MCF 10A (cell line): ENCODE data around the gene EAPP. TPM values are rescaled to one million over a fixed set of nuclear protein-coding genes. Genes with fewer than 3 reads are reported as not detected.
"Not testable (repeated sequence)": the region's sequence is repeated elsewhere in the genome, so short reads cannot be mapped to it uniquely, and the experiment has no call there.

ENCODE experiments used
- BruUV-seq: library from RNA; stranded (reverse); fragments of 400-500 nt; replicated peaks from 2 replicates; lab custom pipeline; 2021; lab: Mats Ljungman, UMichigan
- CTCF ChIA-PET: fragments of 300-600 bp; sonication (Branson Sonifier 250); formaldehyde crosslinking; extraction: SDS; loops from one replicate; lab custom pipeline; 2021; ENCODE audit warnings: antibody characterized with exemption, inconsistent platforms; lab: Yijun Ruan, JAX
- POLR2A ChIA-PET: fragments of 300-600, 350-650 bp; sonication (Branson Sonifier 250); formaldehyde crosslinking; extraction: SDS; loops from one replicate; lab custom pipeline; 2020; ENCODE audit warnings: antibody characterized with exemption, inconsistent platforms; lab: Yijun Ruan, JAX
- DNase-seq: peaks from one replicate; pipeline ENCODE4 v3.0.0-alpha.2; 2018; ENCODE audit not compliant: unreplicated experiment
- H3K27ac Mint-ChIP-seq: one replicate; pipeline ENCODE4 v1.8.0; 2022; ENCODE audit warnings: mild to moderate bottlenecking, low read depth, mixed read lengths; ENCODE audit not compliant: unreplicated experiment
- H3K27me3 Mint-ChIP-seq: one replicate; pipeline ENCODE4 v1.8.0; 2022; ENCODE audit warnings: mixed read lengths; ENCODE audit not compliant: insufficient read depth, unreplicated experiment
- H3K36me3 Mint-ChIP-seq: one replicate; pipeline ENCODE4 v1.8.0; 2022; ENCODE audit warnings: mild to moderate bottlenecking, moderate library complexity, mixed read lengths; ENCODE audit not compliant: insufficient read depth, unreplicated experiment
- H3K4me1 Mint-ChIP-seq: one replicate; pipeline ENCODE4 v1.8.0; 2022; ENCODE audit warnings: mixed read lengths; ENCODE audit not compliant: insufficient read depth, unreplicated experiment
- H3K4me3 Mint-ChIP-seq: one replicate; pipeline ENCODE4 v1.8.0; 2022; ENCODE audit warnings: mild to moderate bottlenecking, moderate library complexity, mixed read lengths; ENCODE audit not compliant: unreplicated experiment
- H3K9me3 Mint-ChIP-seq: one replicate; pipeline ENCODE4 v1.8.0; 2022; ENCODE audit warnings: mixed read lengths; ENCODE audit not compliant: unreplicated experiment
- CTCF ChIP-seq: fragments of 200-600 bp; IDR thresholded peaks from one replicate; pipeline ENCODE4 v1.8.0; 2022; ENCODE audit warnings: antibody characterized with exemption, mild to moderate bottlenecking; ENCODE audit not compliant: unreplicated experiment
- intact Hi-C: fragments of 100-400 bp; cut with micrococcal nuclease; formaldehyde crosslinking; loops from 2 replicates; pipeline ENCODE4 v1.14.1; 2022
- total RNA-seq: library from RNA; stranded (reverse); gene quantifications from 2 replicates; pipeline ENCODE4 v1.2.3, GENCODE V29; 2022

Gene EAPP
- total RNA-seq, 1 experiment from 2014 or later = 38.9 TPM

- no peaks in the 10 kb centered on the region for H3K9me3 Mint-ChIP-seq
- H3K27me3 Mint-ChIP-seq = no peaks in the 10 kb centered on the region
- BruUV-seq = no TSS peak
- DNase-seq = no peak
- intact Hi-C loops = no loop called here
- no peak overlapping the region for H3K27ac Mint-ChIP-seq
- POLR2A ChIA-PET = interaction anchor here (0.6 kb wide), 1 partner anchor 1002 kb away, joined by 3 read pairs; no protein-coding TSS in a partner anchor
- no peaks in the 10 kb centered on the region for H3K4me1 Mint-ChIP-seq
- CTCF ChIA-PET = no interaction called here
- TF ChIP-seq CTCF = no peak
- no peak overlapping the region for H3K4me3 Mint-ChIP-seq
- H3K36me3 Mint-ChIP-seq = no peaks in the 10 kb centered on the region
Observed at GRCh38 chr14:34478261-34478660, 61.2 kb downstream of the EAPP start.

- H3K27me3 Mint-ChIP-seq, H3K27ac Mint-ChIP-seq, intact Hi-C loops, CTCF ChIA-PET, H3K9me3 Mint-ChIP-seq, BruUV-seq, POLR2A ChIA-PET, H3K4me1 Mint-ChIP-seq, DNase-seq, H3K36me3 Mint-ChIP-seq, H3K4me3 Mint-ChIP-seq: not testable (repeated sequence)
Observed at GRCh38 chr14:34476036-34476435, 63.5 kb downstream of the EAPP start.

GRCh38 chr14:34475163-34475562, 64.3 kb downstream of the EAPP start:
- no peak overlapping the region for H3K4me3 Mint-ChIP-seq
- no peaks in the 10 kb centered on the region for H3K27me3 Mint-ChIP-seq
- ChIA-PET CTCF (interaction anchor here (0.9 kb wide), 1 partner anchor 150 kb away, joined by 5 read pairs; no protein-coding TSS in a partner anchor), POLR2A (no interaction called here)
- DNase-seq = no peak
- intact Hi-C loops = no loop called here
- H3K4me1 Mint-ChIP-seq = no peaks in the 10 kb centered on the region
- no peaks in the 10 kb centered on the region for H3K36me3 Mint-ChIP-seq
- H3K9me3 Mint-ChIP-seq = no peaks in the 10 kb centered on the region
- no peak overlapping the region for H3K27ac Mint-ChIP-seq
- no TSS peak for BruUV-seq
- TF ChIP-seq CTCF = no peak

- no peaks in the 10 kb centered on the region for H3K9me3 Mint-ChIP-seq
- POLR2A ChIA-PET = interaction anchor here (0.6 to 1.3 kb wide), 2 partner anchors 23 to 66 kb away, joined by 3 to 5 read pairs; no protein-coding TSS in a partner anchor
Observed at GRCh38 chr14:34474187-34474679, 65.3 kb downstream of the EAPP start.

More at GRCh38 chr14:34474187-34474679, 65.3 kb downstream of the EAPP start:
- BruUV-seq = no TSS peak
- no peaks in the 10 kb centered on the region for H3K4me1 Mint-ChIP-seq
- DNase-seq = no peak
- CTCF ChIA-PET = interaction anchor here (0.6 to 0.9 kb wide), 2 partner anchors 149 to 787 kb away, joined by 3 to 5 read pairs; no protein-coding TSS in a partner anchor
- no peaks in the 10 kb centered on the region for H3K36me3 Mint-ChIP-seq
- no peaks in the 10 kb centered on the region for H3K27me3 Mint-ChIP-seq
- no peak overlapping the region for H3K4me3 Mint-ChIP-seq
- intact Hi-C loops = no loop called here
- TF ChIP-seq CTCF = no peak
- H3K27ac Mint-ChIP-seq = no peak overlapping the region
